ENCODE data around the gene TPD52L1.

Gene TPD52L1

DNA sequence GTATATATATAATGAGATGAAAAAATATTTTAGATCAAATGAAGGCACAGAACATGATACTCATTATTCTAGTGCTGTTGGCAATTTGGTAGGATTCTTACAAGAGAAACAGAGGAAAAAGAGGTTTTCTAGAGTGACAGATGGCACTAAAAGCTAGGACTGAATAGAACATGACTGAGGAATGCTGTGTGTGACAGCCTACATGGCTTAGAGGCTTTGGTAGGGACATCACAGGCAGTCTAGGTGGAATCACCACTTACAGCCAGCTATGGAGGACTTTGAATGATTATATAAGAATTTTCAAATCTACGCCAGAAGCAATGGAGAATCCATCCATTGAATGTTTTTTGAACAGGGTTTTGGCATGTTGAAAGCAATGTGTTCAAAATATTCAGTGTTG lies 52.8 kb downstream of the TPD52L1 start:
- no peaks in the 10 kb centered on the region for H3K36me3 Mint-ChIP-seq

DNA sequence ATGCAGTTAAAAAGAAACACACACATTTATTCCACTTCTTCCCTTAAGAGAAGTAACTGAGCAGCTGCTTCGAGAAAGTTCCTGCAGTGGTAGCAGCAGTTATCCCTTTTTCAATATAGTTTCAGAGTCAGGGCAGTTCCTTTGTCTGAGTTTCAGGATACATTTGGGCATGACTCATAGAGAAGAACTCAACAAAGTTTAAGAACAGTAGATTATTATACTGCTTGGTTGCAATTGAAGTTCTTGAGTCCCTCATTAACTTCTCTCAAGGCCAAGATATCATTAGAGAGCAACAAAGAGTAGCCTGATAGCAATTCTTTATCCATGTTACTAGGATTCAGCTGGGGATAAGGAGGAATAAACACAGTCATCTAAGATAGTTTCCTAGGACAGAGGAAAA lies 54.4 kb downstream of the TPD52L1 start:
- no peaks in the 10 kb centered on the region for H3K4me1 Mint-ChIP-seq
- H3K27ac Mint-ChIP-seq: no peak overlapping the region
- no peaks in the 10 kb centered on the region for H3K9me3 Mint-ChIP-seq
- H3K4me3 Mint-ChIP-seq: no peak overlapping the region
- peaks cover 3% of the 10 kb centered on the region for H3K27me3 Mint-ChIP-seq
- H3K36me3 Mint-ChIP-seq: no peaks in the 10 kb centered on the region

More for the DNA sequence above, 52.8 kb downstream of the TPD52L1 start:
- no peak overlapping the region for H3K27ac Mint-ChIP-seq
- H3K9me3 Mint-ChIP-seq: no peaks in the 10 kb centered on the region
- H3K4me1 Mint-ChIP-seq: no peaks in the 10 kb centered on the region
- no peak overlapping the region for H3K4me3 Mint-ChIP-seq
- peaks cover 3% of the 10 kb centered on the region for H3K27me3 Mint-ChIP-seq

DNA sequence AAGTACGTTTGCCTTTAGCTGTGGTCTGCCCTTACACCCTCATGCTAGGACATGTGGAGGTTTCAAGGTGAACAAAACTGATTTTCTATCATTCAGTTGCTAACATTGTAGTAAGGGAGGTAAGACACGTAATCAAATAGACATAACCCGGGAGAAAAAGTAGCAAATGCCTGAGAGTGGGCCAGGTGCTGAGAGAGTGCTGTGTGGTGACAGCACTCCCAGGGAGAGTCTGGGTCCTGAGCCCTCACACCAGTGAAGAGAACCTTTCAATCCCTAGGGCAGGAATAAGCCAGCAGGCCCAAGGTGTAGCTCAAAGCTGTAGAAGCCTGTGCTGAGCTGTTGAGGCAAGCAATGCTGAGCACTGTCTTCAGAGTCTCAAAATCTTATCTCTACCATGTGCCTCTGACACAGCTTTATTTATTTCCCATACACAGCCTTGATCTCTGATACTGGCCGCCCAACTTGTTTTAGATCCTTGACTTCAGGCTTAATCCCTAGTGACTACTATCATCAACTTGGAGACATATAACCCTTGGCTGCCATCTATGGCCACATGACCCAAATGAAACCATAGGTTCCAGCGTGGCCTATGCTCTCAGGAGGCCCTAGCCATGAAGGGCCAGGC lies 55.2 kb downstream of the TPD52L1 start:
- Mint-ChIP-seq H3K27me3 (no peaks in the 10 kb centered on the region), H3K4me3 (no peak overlapping the region), H3K27ac (no peak overlapping the region), H3K36me3 (no peaks in the 10 kb centered on the region), H3K4me1 (no peaks in the 10 kb centered on the region), H3K9me3 (no peaks in the 10 kb centered on the region)

GRCh38 chr6:125210667-125211066 lies 57.1 kb downstream of the TPD52L1 start:
- H3K36me3 Mint-ChIP-seq: no peaks in the 10 kb centered on the region
- H3K9me3 Mint-ChIP-seq: no peaks in the 10 kb centered on the region
- H3K4me3 Mint-ChIP-seq: no peak overlapping the region
- no peaks in the 10 kb centered on the region for H3K4me1 Mint-ChIP-seq
- no peaks in the 10 kb centered on the region for H3K27me3 Mint-ChIP-seq
- no peak overlapping the region for H3K27ac Mint-ChIP-seq

DNA sequence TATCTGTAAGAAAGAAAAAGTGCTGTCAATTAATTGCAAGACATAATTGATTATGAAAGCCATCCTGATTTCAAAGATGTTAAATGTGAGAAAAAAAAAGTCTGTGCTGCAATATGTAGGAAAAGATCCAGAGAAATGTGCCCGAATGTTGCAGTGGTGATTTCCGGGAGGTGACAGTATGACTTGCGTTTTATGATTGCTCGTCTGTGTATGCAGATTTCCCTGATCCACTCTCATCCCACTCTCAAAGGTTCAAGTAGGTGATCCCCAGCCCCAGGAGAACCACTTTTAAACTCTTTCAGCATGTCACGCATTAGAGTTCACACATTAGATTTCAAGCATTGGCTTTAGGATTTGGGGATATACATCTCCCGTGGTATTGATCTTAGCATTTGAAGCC lies 57.8 kb downstream of the TPD52L1 start:
- Mint-ChIP-seq H3K4me3 (no peak overlapping the region), H3K4me1 (no peaks in the 10 kb centered on the region), H3K27me3 (no peaks in the 10 kb centered on the region), H3K27ac (no peak overlapping the region), H3K9me3 (no peaks in the 10 kb centered on the region), H3K36me3 (no peaks in the 10 kb centered on the region)

- H3K36me3 Mint-ChIP-seq: no peaks in the 10 kb centered on the region
- H3K9me3 Mint-ChIP-seq: no peaks in the 10 kb centered on the region
- H3K27ac Mint-ChIP-seq: no peak overlapping the region
- no peaks in the 10 kb centered on the region for H3K4me1 Mint-ChIP-seq
- no peaks in the 10 kb centered on the region for H3K27me3 Mint-ChIP-seq
- no peak overlapping the region for H3K4me3 Mint-ChIP-seq
Measured at GRCh38 chr6:125212377-125212776, 58.8 kb downstream of the TPD52L1 start.

GRCh38 chr6:125213939-125214338 lies 60.4 kb downstream of the TPD52L1 start:
- peaks cover 4% of the 10 kb centered on the region for H3K27me3 Mint-ChIP-seq
- no peaks in the 10 kb centered on the region for H3K4me1 Mint-ChIP-seq
- no peaks in the 10 kb centered on the region for H3K9me3 Mint-ChIP-seq
- H3K27ac Mint-ChIP-seq: no peak overlapping the region
- no peaks in the 10 kb centered on the region for H3K36me3 Mint-ChIP-seq
- no peak overlapping the region for H3K4me3 Mint-ChIP-seq

DNA sequence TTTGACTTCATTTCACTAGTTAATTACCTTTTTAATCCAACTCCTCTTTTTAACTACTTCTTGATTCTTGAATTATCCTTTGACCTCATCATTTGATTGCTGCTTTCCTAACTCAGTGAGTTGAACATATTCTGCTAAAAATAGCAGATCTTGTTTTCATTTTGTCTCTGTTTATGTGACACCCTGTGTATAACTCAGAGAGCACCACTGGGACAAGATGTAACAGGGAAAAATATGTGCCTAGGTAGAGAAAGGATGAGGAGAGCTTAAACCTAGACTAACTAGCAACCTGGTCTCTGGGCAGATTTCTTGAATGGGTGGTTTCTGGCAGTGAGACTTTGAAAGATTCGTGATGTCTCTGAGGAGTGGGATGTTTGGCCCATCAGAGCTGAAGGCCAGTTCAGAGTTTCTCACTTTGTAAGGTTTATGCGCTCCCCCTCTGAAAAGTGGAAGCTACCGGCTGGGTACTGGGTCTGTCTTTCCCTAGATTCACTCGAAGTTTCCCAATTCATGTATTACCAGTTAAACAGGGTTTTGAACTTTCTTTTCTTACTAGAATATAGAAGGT lies 61.8 kb downstream of the TPD52L1 start:
- H3K27me3 Mint-ChIP-seq: peaks cover 6% of the 10 kb centered on the region
- no peaks in the 10 kb centered on the region for H3K9me3 Mint-ChIP-seq
- H3K4me3 Mint-ChIP-seq: no peak overlapping the region
- no peak overlapping the region for H3K27ac Mint-ChIP-seq
- no peaks in the 10 kb centered on the region for H3K4me1 Mint-ChIP-seq
- no peaks in the 10 kb centered on the region for H3K36me3 Mint-ChIP-seq

GRCh38 chr6:125216015-125216414 lies 62.4 kb downstream of the TPD52L1 start:
- Mint-ChIP-seq H3K9me3 (no peaks in the 10 kb centered on the region), H3K4me1 (no peaks in the 10 kb centered on the region), H3K4me3 (no peak overlapping the region), H3K27ac (no peak overlapping the region), H3K36me3 (no peaks in the 10 kb centered on the region), H3K27me3 (peaks cover 6% of the 10 kb centered on the region)

GRCh38 chr6:125217369-125217768 lies 63.8 kb downstream of the TPD52L1 start:
- Mint-ChIP-seq H3K4me3 (no peak overlapping the region), H3K36me3 (no peaks in the 10 kb centered on the region), H3K9me3 (no peaks in the 10 kb centered on the region), H3K27me3 (peaks cover 6% of the 10 kb centered on the region), H3K4me1 (no peaks in the 10 kb centered on the region), H3K27ac (no peak overlapping the region)

DNA sequence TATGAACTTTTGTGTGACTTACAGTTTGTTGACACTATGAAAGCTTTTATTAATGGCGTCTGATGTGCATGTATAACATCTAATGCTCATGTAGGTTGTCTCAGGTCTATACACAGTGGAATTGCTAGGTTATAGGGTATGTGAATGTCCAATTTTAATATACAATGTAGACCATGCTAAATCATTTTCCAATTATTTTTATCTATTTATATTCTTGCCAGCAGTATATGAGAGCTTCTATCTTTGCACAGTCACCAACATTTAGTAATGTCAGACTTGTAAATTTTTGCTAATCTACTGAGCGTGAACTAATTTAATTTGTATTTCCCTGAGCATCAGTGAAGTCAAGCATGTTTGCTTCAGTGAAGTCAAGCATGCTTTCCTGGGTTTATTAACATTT lies 64.4 kb downstream of the TPD52L1 start:
- H3K27ac Mint-ChIP-seq: no peak overlapping the region
- no peaks in the 10 kb centered on the region for H3K9me3 Mint-ChIP-seq
- H3K4me1 Mint-ChIP-seq: no peaks in the 10 kb centered on the region
- H3K27me3 Mint-ChIP-seq: peaks cover 6% of the 10 kb centered on the region
- H3K36me3 Mint-ChIP-seq: no peaks in the 10 kb centered on the region
- no peak overlapping the region for H3K4me3 Mint-ChIP-seq

DNA sequence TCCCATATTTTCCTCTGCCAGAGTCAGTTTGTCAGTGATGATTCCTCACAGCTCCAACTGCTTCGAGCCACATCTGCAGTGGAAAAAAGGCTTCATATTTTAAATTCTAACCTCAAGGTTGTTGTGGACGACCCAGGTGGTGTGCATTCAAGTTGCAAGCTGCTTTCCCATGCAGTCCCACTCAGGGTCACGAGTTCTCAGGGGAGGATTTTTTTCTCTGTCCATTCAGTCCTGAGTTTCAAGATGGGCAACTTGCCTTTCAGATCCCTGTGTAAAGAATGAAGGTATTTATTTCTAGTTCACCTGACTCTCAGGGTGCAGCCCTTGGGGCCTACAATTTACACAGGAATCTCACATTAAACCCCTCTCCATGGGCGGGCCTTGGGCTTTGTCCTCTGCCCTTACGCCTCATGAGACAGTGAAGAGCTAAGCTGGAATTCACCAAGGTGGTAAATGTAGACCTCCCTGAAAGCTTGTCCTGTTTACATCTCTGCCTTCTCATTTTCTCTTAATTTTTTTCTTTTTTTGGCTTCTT lies 65.9 kb downstream of the TPD52L1 start:
- Mint-ChIP-seq H3K4me3 (no peak overlapping the region), H3K36me3 (no peaks in the 10 kb centered on the region), H3K4me1 (no peaks in the 10 kb centered on the region)

DNA sequence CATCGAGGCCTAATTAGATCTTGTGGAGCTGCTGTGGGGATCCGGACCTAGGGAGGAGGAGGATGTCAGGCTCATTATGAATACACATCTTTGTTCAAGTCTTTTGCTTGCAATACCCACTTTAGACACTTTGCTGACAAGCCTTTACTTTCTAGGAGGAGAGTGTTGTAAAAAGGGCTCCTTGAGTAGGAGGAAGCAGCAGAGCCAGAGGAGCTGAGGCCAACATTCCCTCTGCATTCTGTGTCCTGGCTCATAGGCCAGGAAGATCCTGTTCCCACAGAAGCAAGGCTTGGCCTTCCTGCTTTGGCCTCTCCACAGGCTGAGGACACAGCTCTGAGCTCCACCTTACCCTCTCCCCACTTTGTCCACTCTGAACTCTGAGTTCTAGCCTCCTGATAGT lies 67.1 kb downstream of the TPD52L1 start:
- peaks cover 6% of the 10 kb centered on the region for H3K27me3 Mint-ChIP-seq
- H3K27ac Mint-ChIP-seq: no peak overlapping the region
- no peak overlapping the region for H3K4me3 Mint-ChIP-seq
- no peaks in the 10 kb centered on the region for H3K36me3 Mint-ChIP-seq
- no peaks in the 10 kb centered on the region for H3K4me1 Mint-ChIP-seq
- no peaks in the 10 kb centered on the region for H3K9me3 Mint-ChIP-seq

More for the DNA sequence above, 65.9 kb downstream of the TPD52L1 start:
- H3K9me3 Mint-ChIP-seq: no peaks in the 10 kb centered on the region
- no peak overlapping the region for H3K27ac Mint-ChIP-seq
- H3K27me3 Mint-ChIP-seq: peaks cover 6% of the 10 kb centered on the region

DNA sequence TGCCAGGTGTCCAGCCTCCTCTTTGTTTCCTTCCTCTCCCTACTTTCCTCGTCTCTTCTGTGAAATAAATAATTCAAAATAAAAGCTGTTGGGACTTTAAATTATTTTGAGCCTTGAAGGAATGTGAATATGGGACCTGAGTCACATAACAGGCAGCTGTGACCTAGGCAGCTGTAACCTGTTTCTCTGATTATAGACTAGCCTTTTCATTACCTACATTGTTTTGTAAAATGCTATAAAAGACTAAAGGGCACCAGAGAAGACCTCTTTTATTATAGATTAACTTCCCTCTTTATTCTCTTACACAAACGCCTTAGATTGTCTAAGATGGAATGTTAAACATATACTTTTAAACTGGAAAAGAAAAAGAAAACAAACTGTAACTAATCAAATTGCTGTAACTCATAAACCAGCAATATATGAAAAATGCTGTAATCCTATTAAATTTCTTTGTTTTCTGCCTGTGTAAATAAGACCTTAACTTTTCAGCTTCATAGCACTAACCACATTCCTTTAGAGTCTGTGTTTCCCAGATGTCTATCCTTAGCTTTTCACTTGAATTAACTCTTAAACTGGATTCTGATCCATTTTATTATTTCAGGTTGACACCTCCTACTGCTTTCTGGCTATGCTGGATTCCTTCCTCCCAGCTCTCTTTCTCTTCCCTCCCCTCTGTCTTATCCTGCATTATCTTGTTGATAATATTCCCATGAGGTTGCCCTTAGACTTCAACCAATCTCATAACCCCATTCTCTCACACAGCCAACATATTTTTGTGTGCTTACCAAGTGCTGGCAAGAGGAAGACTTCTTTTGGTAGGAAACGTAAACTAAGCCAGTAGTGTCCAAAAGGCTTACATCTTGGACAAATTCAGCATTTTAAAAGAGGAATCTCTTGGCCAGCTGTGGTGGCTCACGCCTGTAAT lies 69.2 kb downstream of the TPD52L1 start:
- peaks cover 6% of the 10 kb centered on the region for H3K27me3 Mint-ChIP-seq
- no peak overlapping the region for H3K27ac Mint-ChIP-seq
- H3K4me1 Mint-ChIP-seq: no peaks in the 10 kb centered on the region
- no peaks in the 10 kb centered on the region for H3K9me3 Mint-ChIP-seq
- H3K4me3 Mint-ChIP-seq: no peak overlapping the region
- H3K36me3 Mint-ChIP-seq: no peaks in the 10 kb centered on the region

DNA sequence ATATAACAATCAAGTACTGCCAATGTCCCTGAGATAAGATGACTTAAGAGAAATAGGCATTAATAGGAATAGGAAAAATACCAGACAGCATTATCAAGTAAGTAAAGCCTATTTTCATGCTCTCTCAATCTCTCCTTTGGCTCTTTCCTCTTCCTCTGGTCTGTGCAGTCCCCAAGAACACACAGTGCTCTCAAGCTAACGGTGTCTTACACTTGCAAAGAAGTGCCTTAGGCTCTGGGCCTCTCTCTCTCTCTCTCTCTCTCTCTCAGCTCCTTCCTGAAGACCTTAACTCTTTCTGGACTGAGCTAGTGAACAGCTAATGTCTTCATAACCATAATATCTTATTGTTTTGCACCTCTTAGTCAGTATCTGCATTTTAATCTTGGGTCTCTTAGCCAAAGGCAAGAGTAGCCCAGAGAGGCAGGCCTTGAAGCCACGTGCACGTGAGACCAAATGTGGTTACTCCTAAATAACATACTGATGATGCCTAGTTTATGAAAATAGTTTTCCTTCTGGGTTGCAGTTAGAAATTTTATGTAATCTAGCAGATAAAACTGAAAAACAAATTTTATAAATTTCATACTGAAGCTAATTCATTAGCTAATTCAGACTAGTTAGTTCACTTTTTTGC lies 70.8 kb downstream of the TPD52L1 start:
- H3K4me1 Mint-ChIP-seq: no peaks in the 10 kb centered on the region
- H3K4me3 Mint-ChIP-seq: no peak overlapping the region
- no peaks in the 10 kb centered on the region for H3K36me3 Mint-ChIP-seq
- H3K27ac Mint-ChIP-seq: peak overlapping the region; percentile 56
- H3K27me3 Mint-ChIP-seq: peaks cover 1% of the 10 kb centered on the region
- no peaks in the 10 kb centered on the region for H3K9me3 Mint-ChIP-seq

Measured in activated naive CD4-positive, alpha-beta T cell treated with anti-CD3 and anti-CD28 coated beads, Interleukin-2, amount 50 U/mL, for 24 hours (primary cell).